Rectal smooth muscle tissue (tissue), 1 donor: Measurements from ENCODE around the gene SIDT1.

ENCODE experiments used
- H3K27ac ChIP-seq: one replicate; pipeline ENCODE4 v1.7.0; 2013; ENCODE audit warnings: low read depth, low read length, inconsistent platforms
- H3K27me3 ChIP-seq: one replicate; pipeline ENCODE4 v1.7.0; 2013; ENCODE audit warnings: low read length; ENCODE audit not compliant: control insufficient read depth, insufficient read depth
- H3K36me3 ChIP-seq: one replicate; pipeline ENCODE4 v1.7.0; 2013; ENCODE audit warnings: low read length; ENCODE audit not compliant: control insufficient read depth, insufficient read depth
- H3K4me1 ChIP-seq: one replicate; pipeline ENCODE4 v1.7.0; 2013; ENCODE audit warnings: low read length; ENCODE audit not compliant: control insufficient read depth, insufficient read depth
- H3K4me3 ChIP-seq: one replicate; pipeline ENCODE4 v1.7.0; 2013; ENCODE audit warnings: low read length
- H3K9ac ChIP-seq: one replicate; pipeline ENCODE4 v1.7.0; 2013; ENCODE audit warnings: low read length

The SIDT1 gene

GRCh38 chr3:113678773-113679172 is 146.4 kb downstream of the SIDT1 start:
- H3K9ac ChIP-seq: no peak overlapping the region
- no peaks in the 10 kb centered on the region for H3K4me1 ChIP-seq
- H3K27me3 ChIP-seq: no peaks in the 10 kb centered on the region
- H3K4me3 ChIP-seq: no peak overlapping the region
- H3K36me3 ChIP-seq: no peaks in the 10 kb centered on the region
- no peak overlapping the region for H3K27ac ChIP-seq
